Activated CD4-positive, CD25-positive, alpha-beta regulatory T cell treated with anti-CD3 and anti-CD28 coated beads, Interleukin-2, amount 50 U/mL, for 72 hours (primary cell): Measurements from ENCODE around the gene LRRC49.

Source experiments
- DNase-seq: peaks from one replicate; pipeline ENCODE4 v3.0.0; 2021

The LRRC49 gene

GRCh38 chr15:71055461-71055860 lies 162.8 kb downstream of the LRRC49 start:
- DNase-seq, result no peak

- DNase-seq, result no peak
These were observed 163.5 kb downstream of the LRRC49 start for GRCh38 chr15:71056111-71056510.

DNA sequence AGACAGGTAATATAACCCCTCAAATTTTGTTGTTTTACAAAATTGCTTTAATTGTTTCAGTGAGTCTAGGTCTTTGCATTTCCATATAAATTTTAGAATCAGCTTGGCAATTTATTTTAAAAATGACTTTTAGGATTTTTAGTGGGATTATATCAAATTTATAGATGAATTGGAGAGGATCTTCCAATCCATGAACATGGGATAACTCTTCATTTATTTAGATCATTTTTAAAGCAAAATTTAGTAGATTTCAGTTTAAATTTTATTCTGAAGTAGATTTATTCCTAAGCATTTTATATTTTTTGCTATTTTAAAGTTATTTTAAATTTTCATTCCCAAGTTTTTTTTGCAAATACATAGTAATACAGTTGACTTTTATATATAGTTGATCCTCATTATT lies 164.5 kb downstream of the LRRC49 start:
- DNase-seq, result no peak

DNA sequence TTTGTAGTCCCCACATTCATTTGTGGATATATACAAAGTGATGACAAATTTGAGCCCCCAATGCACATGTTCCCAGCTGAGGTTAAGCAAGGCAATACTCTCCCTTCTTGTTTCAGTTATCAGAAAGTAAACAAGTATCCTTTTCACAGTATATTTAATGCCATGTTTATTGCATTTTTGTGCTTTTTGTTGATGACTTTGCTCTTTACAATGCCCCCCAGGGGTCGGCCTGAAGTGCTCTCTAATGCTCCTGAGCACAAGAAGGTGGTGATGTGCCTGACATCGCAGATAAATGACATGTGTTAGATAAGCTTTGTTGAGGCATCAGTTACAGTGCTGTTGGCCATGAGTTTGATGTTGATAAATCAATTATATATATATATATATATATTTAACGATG lies 165.0 kb downstream of the LRRC49 start:
- no peak for DNase-seq

- DNase-seq, result no peak
These were observed 168.4 kb downstream of the LRRC49 start for GRCh38 chr15:71060983-71061382.

GRCh38 chr15:71066983-71067382 lies 174.4 kb downstream of the LRRC49 start:
- DNase-seq, result no peak

- no peak for DNase-seq
These were observed 177.1 kb downstream of the LRRC49 start for GRCh38 chr15:71069693-71070092.

DNA sequence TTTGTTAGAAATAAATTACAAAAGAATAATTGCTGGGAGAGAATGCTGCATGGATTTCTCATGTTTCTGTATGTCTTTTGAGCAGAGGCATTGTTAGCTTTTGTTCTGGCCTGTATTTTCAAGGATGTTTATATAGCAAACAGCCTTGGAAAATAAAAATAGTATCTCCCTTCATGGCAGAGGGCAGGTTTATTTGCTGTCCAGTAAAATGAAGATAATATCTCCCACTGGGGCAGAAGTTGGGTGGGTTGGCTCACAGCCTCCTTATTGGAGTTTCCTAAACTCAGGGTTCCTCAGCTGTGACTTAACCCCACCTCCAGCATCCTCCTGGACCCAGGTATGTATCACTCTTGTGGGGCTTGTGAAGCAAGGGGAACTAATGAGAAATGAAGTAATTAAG lies 178.9 kb downstream of the LRRC49 start:
- no peak for DNase-seq

DNA sequence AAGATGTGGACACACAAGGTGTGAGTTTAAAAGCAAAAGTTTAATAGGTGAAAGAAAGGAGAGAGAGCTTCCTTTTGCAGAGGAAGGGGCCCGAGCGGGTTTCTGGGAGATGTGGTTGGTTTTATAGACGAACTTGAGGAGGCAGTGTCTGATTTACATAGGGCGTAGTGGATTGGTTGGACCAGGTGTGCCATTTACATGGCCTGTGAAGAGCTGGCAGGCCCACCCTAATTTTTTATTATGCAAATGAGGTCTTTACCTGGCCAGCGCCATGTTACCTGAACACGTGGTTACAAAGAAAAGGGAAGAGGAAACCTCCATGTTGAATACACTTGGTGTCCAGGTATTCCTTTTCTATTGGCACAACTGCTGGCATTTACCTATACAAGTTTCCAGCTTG lies 179.8 kb downstream of the LRRC49 start:
- no peak for DNase-seq

DNA sequence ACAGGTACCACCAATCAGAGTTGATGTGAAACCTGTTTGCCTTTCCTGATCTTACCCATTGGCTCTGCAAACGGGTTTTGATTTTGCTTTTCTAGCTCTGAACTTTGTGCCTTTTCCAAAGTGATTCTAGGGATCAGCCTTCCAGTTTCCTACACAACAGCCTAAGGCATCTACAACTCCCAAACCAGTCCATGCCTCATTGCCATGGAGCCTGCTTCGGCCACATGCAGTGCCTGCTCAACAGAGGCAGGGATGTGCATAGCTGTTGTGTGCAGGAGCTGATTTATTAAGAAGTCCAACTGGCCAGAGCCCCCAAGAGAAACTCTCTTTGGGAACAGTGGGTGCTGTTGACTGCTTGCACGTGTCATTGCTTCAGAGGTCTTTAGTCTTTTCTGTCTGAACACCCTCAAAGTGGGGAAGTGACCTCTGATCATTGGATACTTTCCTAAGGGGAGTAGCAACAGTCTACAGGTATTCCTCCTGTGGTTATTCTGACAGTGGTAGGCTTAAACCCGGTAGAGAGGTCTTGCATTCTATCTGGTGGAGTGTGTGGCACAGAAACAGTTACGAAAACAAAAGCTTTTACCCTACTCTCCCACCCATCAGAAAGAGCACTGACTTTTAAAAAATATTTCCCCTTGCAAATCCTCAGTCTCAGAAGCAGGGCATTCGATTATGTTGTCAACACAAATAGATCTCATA lies 186.0 kb downstream of the LRRC49 start:
- no peak for DNase-seq

GRCh38 chr15:71079208-71080044 lies 186.8 kb downstream of the LRRC49 start:
- DNase-seq, result no peak

DNA sequence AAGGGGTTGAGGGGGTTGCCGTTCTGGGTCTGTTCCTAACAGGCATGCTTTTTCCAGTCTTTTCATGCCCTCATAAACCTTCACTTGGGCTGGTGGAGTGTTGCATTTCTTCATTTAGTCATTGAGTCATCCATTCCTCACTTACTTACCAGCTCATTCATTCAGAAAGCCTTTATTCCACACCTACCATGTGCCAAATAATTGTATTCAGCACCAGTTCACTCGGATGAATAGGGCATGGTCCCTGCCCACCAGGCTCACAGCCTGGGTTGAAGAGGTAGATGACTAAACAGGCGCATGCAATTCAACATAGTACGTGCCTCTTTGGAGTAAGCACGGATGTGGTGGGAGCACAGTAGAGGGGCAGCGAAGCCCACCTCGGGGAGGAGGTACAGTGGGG lies 187.5 kb downstream of the LRRC49 start:
- DNase-seq, result no peak

DNA sequence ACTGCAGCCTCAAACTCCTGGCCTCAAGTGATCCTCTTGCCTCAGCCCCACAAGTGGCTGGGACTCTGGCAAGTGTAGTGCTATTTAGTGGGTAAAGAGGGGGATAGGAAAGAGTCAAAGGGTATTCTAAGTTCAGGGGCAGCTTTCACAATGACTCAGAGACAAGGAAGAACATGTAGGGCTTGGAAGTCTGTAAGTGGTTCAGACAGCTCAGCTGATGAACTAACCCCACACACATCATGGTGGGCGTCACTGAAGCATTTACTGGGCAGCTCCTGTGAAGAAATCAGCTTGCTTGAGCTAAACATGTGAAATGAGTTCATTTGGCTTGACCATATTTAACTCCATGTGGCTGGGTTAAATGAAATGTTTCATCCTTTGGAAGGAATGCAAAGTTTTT lies 188.1 kb downstream of the LRRC49 start:
- no peak for DNase-seq

DNA sequence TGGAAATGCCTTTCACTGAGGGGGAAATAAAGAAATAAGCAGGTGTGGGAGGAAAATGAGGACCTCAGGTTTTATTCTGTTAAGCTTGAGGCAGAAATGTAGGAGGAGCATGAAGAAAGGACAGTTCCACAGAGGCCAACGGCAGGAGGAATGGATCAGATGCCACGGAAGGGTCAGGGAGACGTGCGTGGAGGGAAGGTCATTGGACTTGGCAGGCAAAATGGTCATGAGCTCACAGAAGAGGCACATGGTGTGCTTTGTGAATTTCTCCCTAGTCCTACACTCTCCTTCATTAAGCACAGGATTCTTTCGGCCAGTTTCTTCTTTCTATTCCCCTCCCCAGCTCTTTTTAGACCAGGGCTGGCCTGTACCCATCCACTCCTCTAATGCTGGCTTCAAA lies 190.2 kb downstream of the LRRC49 start:
- no peak for DNase-seq

GRCh38 chr15:71083349-71083748 lies 190.7 kb downstream of the LRRC49 start:
- DNase-seq, result no peak

- DNase-seq, result no peak
These were observed 191.6 kb downstream of the LRRC49 start for GRCh38 chr15:71084264-71084663.

GRCh38 chr15:71085809-71086208 lies 193.2 kb downstream of the LRRC49 start:
- no peak for DNase-seq

- no peak for DNase-seq
These were observed 195.5 kb downstream of the LRRC49 start for GRCh38 chr15:71088155-71088554.

- no peak for DNase-seq
These were observed 196.1 kb downstream of the LRRC49 start for GRCh38 chr15:71088683-71089082.

DNA sequence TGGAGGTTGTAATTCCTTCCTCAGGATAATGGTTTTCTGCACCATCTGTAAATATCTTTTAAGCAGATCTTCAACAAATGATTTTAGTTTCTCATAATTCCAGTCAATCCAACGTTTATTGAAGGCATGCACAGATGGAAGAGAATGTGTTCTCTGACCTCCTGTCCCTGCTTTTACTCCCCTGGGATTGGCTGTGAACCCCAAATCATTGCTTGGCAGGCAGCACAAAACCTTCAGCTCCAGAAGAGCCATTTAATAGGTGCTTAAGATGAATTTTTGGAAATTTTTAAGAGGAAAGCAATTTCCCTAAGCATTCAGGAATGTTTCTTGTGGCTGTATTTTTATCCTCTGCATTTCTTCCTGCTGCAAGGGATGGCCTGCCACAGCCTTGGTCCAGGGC lies 197.2 kb downstream of the LRRC49 start:
- no peak for DNase-seq

- DNase-seq, result no peak
These were observed 199.0 kb downstream of the LRRC49 start for GRCh38 chr15:71091601-71092000.

DNA sequence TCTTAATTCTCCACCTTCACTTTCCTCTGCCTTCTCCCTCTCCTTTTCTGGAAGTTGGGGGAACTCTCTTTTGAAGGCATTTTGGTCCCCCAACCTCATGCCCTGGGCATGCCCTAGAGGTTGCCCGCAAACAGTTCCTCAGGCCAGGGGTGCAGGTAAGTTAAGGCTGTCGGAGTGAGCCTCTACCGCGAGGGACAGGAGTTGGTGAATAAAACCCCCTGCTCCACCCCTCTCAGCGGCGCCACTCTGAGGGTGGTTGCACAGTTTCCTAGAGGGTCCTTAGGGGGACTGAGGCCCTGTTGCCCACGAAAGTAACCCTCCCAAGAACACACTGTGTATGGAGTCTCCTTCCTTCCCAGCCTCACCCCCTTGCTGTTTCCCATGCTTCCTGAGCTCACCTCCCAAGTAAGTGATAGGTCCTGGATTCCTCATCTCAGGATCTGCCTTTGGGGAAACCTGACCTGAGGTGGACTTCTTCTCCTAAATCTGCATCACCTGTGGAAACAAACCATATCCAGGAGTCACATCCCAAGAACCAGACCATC lies 199.5 kb downstream of the LRRC49 start:
- DNase-seq, result no peak

DNA sequence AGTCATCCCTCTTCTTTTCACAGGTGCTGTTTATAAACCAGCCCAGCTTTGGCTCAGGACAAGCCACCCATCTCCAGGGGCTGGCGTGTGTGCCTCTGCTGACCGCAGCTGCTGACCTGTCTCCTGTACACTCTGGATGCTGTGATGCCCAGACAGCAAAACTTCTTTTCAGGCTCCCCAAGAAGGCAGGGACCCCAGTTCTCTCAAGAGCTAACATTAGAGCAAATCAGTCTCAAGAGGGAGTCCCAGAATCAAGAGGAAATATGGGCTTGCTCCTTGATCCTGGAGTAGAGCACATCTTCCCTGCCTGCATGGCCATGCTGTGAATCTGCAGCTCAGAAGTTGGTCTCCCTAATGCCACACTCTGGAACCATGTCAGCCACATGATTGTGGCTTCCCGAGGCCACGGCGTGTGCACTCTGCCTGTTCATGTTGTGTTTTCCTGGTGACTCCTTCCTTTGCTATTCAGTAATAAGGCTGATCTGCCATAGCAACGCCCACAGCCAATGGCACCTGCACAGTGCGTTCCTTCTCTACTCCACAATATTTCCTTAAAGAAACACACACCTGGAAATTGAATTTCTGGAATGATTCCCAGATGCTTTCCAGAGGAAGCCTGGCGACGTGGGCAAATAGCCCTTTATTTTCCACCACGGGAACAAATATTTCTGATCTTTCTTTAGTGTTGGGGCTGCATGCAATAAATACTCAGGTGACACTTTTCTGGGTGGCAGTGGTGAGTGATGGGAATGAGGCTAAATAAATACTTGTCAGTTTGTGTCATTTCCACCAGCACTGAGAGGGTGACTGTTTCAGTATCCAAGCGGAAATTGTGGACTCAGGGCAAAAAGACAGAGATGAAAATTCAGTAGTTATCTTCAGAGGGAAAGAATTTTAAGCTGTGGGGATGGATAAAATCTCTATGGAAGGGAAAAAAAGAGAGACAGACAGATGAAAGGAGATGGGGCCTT lies 200.7 kb downstream of the LRRC49 start:
- no peak for DNase-seq
